HG02885 (cell line): ENCODE results near the gene ATP5MK.
"Not testable (repeated sequence)": the region's sequence is repeated elsewhere in the genome, so short reads cannot be mapped to it uniquely, and the experiment has no call there.

Experiments
- ATAC-seq: cut with Tn5 transposase; IDR thresholded peaks from one replicate; pipeline ENCODE4 v1.9.1; 2021; ENCODE audit warnings: mild to moderate bottlenecking; ENCODE audit not compliant: unreplicated experiment, poor library complexity

The ATP5MK gene

DNA sequence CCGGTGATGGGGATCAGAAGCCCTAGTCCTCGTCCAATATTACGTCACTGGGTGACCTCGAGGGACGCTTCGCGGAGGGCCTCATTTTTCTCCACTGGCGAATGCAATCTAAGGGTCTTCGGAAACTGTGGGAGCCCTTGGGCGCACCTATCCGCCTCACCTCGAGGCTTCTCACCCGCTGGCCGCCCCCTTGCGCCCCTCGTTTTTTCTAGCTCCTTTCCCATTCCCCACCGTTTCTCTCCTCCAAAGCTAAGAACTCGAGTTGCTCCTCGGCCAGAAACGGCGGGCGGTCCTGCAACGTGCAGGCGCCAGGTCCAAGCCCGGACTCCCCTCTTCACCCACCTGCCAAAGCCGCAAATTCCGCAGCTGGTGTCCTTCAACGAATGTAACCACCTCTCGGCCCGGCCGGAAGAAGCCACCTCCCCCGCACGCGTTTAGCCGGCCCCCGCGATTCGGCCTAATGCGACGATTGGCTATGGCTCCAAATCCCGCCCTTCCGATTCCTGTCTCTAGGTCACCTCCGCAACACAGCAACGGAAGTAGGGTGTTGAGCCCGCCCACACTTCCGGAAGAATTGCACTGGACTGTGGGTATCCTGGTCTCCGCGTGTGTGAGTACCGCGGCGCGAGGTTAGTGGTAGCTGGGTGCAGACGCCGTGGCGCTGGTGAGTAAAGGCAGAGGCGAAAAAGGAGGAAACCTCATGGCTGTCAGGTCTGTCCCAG, at the start of gene ATP5MK, which contains the start of gene PDCD11:
Gene ATP5MK, minus strand, starts transcription at position 409 of the 722 bp plus-strand sequence. CDS start 4,018 bp downstream, outside the sequence.
Gene PDCD11, plus strand, starts transcription at position 560 of the 722 bp plus-strand sequence. CDS start 1,801 bp downstream, outside the sequence.
- ATAC-seq, result peak; percentile 98

DNA sequence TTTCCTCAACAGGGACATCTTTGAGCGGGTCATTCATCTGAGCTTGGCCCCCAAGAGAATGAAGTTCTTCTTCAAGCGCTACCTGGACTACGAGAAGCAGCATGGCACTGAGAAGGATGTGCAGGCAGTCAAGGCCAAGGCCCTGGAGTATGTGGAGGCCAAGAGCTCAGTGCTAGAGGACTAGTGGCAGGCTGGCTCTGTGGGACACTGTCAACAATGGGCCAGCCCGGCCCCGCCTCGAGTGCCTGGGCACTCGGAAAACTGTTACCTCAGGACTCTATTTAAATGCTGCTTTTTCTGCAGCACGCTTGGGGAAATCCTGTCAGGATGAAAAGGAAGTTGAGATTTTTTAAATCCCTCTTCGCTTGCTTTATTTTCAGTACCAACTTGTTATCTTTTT, 49.1 kb upstream of the ATP5MK start:
- no peak for ATAC-seq

- no peak for ATAC-seq
Observed at GRCh38 chr10:103444478-103444877, 48.2 kb upstream of the ATP5MK start.

GRCh38 chr10:103443475-103444185, 47.4 kb upstream of the ATP5MK start:
- ATAC-seq, result no peak

DNA sequence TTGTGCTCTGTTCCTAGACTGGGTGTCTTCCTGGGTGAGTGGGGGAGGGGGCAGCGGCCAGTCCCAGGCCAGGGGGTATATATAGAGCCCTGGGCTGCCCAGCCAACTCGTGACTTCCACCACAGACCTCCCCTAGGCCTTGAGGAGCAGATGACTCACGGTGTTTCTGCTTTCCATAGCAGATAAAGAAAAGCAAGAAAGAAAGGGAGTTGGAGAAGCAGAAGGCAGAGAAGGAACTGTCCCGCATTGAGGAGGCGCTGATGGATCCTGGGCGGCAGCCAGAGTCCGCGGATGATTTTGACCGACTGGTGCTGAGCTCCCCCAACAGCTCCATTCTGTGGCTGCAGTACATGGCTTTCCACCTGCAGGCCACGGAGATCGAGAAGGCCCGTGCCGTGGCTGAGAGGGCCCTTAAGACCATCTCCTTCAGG, 45.8 kb upstream of the ATP5MK start:
- ATAC-seq, result no peak

DNA sequence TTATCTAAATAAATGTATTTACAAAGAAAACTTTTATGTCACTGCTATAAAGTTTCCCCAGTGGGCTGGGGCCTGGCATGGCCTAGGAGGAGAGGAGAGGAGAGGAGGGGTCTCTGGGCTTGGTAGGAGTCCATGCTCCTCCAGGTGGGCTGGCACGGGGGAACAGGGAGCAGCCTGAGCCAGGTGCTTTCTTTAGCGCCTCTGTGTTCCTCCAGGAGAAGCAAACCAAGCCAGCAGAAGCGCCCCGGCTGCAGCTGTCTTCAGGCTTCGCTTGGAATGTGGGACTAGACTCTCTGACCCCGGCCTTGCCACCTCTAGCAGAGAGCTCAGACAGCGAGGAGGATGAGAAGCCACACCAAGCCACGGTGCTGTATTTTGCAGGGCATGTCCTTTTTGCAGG, 45.3 kb upstream of the ATP5MK start:
- ATAC-seq, result no peak

DNA sequence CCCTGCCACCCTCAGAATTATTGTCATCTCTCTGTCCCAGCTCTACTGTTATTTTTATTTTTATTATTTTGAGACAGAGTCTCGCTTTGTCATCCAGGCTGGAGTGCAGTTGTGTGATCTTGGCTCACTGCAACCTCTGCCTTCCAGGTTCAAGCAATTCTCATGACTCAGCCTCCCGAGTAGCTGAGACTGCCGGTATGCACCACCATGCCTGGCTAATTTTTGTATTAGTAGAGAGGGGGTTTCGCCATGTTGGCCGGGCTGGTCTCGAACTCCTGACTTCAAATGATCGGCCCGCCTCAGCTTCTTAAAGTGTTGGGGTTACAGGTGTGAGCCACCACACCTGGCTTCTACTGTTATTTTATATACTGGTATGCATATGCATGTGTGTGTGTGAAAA, 44.9 kb upstream of the ATP5MK start:
- ATAC-seq, result no peak

GRCh38 chr10:103440416-103440815, 44.1 kb upstream of the ATP5MK start:
- ATAC-seq, result no peak

- no peak for ATAC-seq
Observed at GRCh38 chr10:103439776-103440175, 43.5 kb upstream of the ATP5MK start.

- no peak for ATAC-seq
Observed at GRCh38 chr10:103433858-103434257, 37.6 kb upstream of the ATP5MK start.

- ATAC-seq, result no peak
Observed at GRCh38 chr10:103431902-103432301, 35.6 kb upstream of the ATP5MK start.

- ATAC-seq, result no peak
Observed at GRCh38 chr10:103429647-103430046, 33.4 kb upstream of the ATP5MK start.

DNA sequence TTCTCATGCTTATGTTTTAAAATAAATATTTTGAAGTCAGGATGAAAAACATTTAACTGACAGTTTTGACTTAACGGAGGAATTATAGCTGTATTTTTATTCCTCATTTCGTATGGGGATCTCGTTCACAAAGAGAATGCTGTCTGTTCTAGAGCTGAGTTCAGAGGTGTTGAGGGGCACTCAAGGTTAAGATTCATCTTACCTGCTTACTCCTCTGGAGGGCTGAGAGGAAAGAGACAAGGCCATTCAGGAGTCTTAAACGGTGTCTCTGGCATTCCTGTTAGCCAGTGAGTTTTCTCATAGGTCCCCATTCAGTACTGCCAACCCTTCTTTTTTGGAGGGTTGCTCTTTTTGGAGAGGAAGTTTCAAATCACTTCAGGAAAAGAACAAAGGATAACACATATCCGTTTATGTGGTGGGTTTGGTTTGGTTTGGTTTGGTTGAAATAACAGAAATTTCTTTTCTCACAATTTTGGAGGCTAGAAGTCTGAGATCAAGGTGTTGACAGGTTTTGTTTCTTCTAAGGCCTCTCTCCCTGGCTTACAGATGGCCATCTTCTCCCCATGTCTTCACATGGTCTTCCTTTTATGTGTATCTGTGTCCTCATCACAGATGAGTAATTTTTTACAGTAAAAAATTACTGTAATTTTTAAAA, 32.8 kb upstream of the ATP5MK start:
- no peak for ATAC-seq

DNA sequence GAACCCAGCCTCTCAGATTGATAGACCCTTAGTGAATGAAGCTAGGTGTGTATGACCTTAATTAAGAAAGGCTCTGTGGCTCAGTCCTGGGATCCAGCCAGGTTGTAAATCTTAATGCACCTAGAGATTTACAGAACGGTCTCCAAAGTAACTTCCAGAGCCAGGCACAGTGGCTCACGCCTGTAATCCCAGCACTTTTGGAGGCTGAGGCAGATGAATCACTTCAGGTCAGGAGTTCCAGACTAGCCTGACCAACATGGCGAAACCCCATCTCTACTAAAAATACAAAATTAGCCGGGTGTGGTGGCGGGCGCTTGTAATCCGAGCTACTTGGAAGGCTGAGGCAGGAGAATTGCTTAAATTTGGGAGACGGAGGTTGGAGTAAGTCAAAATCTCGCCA, 31.6 kb upstream of the ATP5MK start:
- no peak for ATAC-seq

- ATAC-seq, result no peak
Observed at GRCh38 chr10:103423748-103424147, 27.5 kb upstream of the ATP5MK start.

- no peak for ATAC-seq
Observed at GRCh38 chr10:103419101-103419500, 22.8 kb upstream of the ATP5MK start.

DNA sequence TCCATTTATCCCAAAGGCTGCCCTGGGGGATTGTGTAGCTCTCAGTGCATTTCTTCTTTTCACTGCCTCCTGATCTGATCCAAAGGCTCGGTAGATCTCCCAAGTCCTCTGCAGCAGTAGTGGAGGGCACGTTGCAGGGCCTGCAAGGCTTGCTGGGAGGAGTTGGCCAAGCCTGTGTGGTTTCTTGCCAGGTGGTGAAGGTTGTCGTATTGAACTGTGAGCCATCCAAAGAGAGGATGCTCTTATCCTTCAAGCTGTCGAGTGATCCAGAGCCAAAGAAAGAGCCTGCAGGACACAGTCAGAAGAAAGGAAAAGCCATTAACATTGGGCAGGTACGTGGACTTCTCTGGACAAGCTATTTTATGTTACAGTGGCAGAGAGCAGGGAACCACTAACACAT, 21.3 kb upstream of the ATP5MK start:
- ATAC-seq, result no peak

GRCh38 chr10:103417148-103417469, 20.8 kb upstream of the ATP5MK start:
- not testable (repeated sequence) for ATAC-seq

GRCh38 chr10:103416436-103417147, 20.3 kb upstream of the ATP5MK start:
- no peak for ATAC-seq

DNA sequence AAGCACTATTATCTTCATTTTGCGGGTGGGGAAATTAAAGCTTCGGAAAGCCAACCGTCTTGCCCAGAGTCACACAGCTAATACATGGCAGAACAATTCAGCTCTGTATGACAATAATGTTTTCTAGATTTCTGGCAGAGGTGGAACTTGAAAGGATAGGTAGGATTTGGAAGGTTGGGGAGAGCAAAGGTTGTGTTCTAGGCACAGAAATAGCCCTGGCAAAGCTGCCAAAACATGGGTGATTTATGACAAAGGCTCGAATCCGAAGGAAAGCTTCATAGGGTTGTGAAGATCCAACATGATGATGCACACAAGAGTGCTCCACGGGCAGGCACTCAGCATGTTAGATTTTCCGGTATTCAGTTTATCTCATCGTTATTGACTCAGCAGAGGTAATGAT, 19.3 kb upstream of the ATP5MK start:
- no peak for ATAC-seq

DNA sequence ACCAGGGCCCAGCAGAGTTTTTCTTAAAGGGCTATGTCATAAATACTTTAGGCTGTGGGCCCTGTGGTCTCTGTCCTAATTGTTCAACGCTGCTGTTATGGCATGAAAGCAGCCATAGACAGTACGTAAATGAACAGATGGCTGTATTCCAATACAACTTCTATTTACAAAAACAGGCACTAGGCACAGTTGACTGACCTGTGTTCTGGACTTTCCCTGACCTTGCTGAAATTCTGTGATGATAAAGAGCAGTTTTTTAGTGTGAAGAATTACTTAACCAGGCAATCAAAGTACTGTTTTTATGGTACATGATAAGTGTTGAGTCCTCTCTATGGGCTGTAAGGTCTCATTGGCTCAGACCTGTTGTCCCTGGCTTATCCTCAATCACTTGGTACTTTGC, 17.3 kb upstream of the ATP5MK start:
- ATAC-seq, result no peak
